Body of pancreas (tissue), 4 donors: ENCODE results near the gene WBP2NL.

Experiments
- POLR2A ChIP-seq, 3 donors: fragments of 450-650 bp; IDR thresholded peaks; one replicate each; pipeline ENCODE4 v1.6.1; 2016; ENCODE audit warnings: antibody characterized with exemption in 3 of 3, mild to moderate bottlenecking in 2 of 3
- TF ChIP-seq, protein P1 (sequence below), 7 experiments: fragments of 450-650 bp in 4 of 7; fragments of 200-600 bp in 3 of 7; sonication (generic) in 3 of 7; IDR thresholded peaks; one replicate each; pipeline ENCODE4 v1.5.1; 2016 to 2019; ENCODE audit warnings: antibody characterized with exemption in 7 of 7

DNA sequence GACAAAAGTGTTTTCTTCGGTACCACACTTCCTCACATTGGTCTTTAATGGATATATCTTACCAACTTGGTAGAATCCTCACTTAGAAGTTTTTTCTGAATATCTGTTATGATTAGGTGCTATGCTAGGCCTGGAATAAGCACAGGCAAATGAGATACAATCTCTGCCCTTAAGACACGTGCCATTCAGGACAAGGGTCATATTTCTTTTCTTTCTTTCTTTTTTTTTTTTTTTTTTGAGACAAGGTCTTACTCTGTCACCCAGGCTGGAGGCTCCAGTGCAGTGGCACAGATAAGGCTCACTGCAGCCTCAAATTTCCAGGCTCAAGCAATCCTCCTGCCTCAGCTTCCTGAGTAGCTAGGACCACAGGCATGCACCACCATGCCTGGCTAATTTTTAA is 23.0 kb downstream of the WBP2NL start:
- TF ChIP-seq, protein P1, sequence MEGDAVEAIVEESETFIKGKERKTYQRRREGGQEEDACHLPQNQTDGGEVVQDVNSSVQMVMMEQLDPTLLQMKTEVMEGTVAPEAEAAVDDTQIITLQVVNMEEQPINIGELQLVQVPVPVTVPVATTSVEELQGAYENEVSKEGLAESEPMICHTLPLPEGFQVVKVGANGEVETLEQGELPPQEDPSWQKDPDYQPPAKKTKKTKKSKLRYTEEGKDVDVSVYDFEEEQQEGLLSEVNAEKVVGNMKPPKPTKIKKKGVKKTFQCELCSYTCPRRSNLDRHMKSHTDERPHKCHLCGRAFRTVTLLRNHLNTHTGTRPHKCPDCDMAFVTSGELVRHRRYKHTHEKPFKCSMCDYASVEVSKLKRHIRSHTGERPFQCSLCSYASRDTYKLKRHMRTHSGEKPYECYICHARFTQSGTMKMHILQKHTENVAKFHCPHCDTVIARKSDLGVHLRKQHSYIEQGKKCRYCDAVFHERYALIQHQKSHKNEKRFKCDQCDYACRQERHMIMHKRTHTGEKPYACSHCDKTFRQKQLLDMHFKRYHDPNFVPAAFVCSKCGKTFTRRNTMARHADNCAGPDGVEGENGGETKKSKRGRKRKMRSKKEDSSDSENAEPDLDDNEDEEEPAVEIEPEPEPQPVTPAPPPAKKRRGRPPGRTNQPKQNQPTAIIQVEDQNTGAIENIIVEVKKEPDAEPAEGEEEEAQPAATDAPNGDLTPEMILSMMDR (IDR thresholded peaks at IDR 0.05) = no peak
- no peak for TF ChIP-seq POLR2A (IDR thresholded peaks at IDR 0.05)
